ENCODE data around the gene PTPRG. TPM values are rescaled to one million over a fixed set of nuclear protein-coding genes. Genes with fewer than 3 reads are reported as not detected.

The PTPRG gene
- total RNA-seq, 1 experiment from 2014 or later: 69.3 TPM

GRCh38 chr3:62161371-62161770 is 600.0 kb downstream of the PTPRG start:
- Mint-ChIP-seq H3K27me3 (ENCODE audit: low read depth) (no peaks in the 10 kb centered on the region), H3K36me3 (ENCODE audit: insufficient read depth in 1 of 3, low read depth in 3 of 3) (peaks cover 12 to 18% (median 12%) of the 10 kb centered on the region in 3 experiments; a peak in 6 of 7 replicates), H3K4me3 (no peak overlapping the region), H3K27ac (no peak overlapping the region), H3K9me3 (no peaks in the 10 kb centered on the region), H3K4me1 (peaks cover 12 to 13% of the 10 kb centered on the region in 2 experiments)
- Histone ChIP-seq H3K4me2 (ENCODE audit: insufficient read depth, insufficient read length, low read length) (no peak overlapping the region), H2AFZ (ENCODE audit: low read length) (no peak overlapping the region), H3K23me2 (ENCODE audit: insufficient read length, low read depth, low read length, poor library complexity, severe bottlenecking) (no peaks in the 10 kb centered on the region), H2AK5ac (ENCODE audit: insufficient read length, low read length) (no peak overlapping the region), H4K91ac (ENCODE audit: insufficient read length, low read depth, low read length) (no peak overlapping the region), H4K8ac (replicated peaks; ENCODE audit: insufficient read length, low read depth, low read length) (no peak overlapping the region), H3K79me1 (ENCODE audit: insufficient read depth, low read depth, low read length, poor library complexity, severe bottlenecking) (no peaks in the 10 kb centered on the region), H3K18ac (ENCODE audit: insufficient read length, low read depth, low read length) (no peak overlapping the region), H4K20me1 (ENCODE audit: control insufficient read depth, insufficient read depth, insufficient read length) (no peaks in the 10 kb centered on the region), H3K56ac (ENCODE audit: insufficient read length, low read depth, low read length) (no peak overlapping the region), H3K27ac (ENCODE audit: insufficient read length, low read depth, low read length) (no peak overlapping the region), H2BK5ac (ENCODE audit: insufficient read length, low read length) (no peak overlapping the region), H3K9ac (ENCODE audit: extremely low read depth, insufficient read length, low read length) (no peak overlapping the region), H3K23ac (ENCODE audit: insufficient read length, low read depth, low read length) (no peak overlapping the region), H3K4ac (ENCODE audit: low read depth, low read length) (no peak overlapping the region), H3K9me3 (ENCODE audit: control insufficient read depth, low read depth, low read length) (no peaks in the 10 kb centered on the region), H2BK120ac (ENCODE audit: low read depth, low read length, poor library complexity, severe bottlenecking) (no peak overlapping the region), H3K79me2 (ENCODE audit: insufficient read depth, low read length) (no peaks in the 10 kb centered on the region), H2BK12ac (ENCODE audit: insufficient read length, low read depth, low read length) (no peak overlapping the region), H3K14ac (ENCODE audit: insufficient read depth, low read length) (no peak overlapping the region), H3K4me1 (ENCODE audit: insufficient read depth, low read length) (no peaks in the 10 kb centered on the region), H4K5ac (ENCODE audit: insufficient read length, low read depth, low read length) (no peak overlapping the region), H2BK15ac (ENCODE audit: low read depth, low read length) (no peak overlapping the region), H3K27me3 (ENCODE audit: insufficient read depth, low read length) (no peaks in the 10 kb centered on the region), H3T11ph (ENCODE audit: low read length) (no peak overlapping the region), H2BK20ac (ENCODE audit: low read depth, low read length, poor library complexity, severe bottlenecking) (no peak overlapping the region)
- TF ChIP-seq CTCF (conservative IDR thresholded peaks at IDR 0.05): no peak
- DNase-seq: no peak
- WGBS (ENCODE audit: extremely low coverage, insufficient read length, low lambda C conversion rate): no CpG with 5 or more reads among the region's 4 CpGs
